ENCODE results near the gene PIP4K2A. TPM values are rescaled to one million over a fixed set of nuclear protein-coding genes. Genes with fewer than 3 reads are reported as not detected.

Gene PIP4K2A
- total RNA-seq, 6 experiments from 2014 or later, result 8.1 to 27.6 (median 12.0) TPM

GRCh38 chr10:22561909-22562308 is 152.5 kb downstream of the PIP4K2A start:
- 100% methylated on average over 5 of the region's 5 CpGs for WGBS (ENCODE audit: insufficient coverage, low coverage, low lambda C conversion rate, missing lambda C conversion rate)
- Histone ChIP-seq H3K9me3 (no peaks in the 10 kb centered on the region), H3K36me3 (peaks cover 0 to 5% (median 0%) of the 10 kb centered on the region in 4 donors), H3K4me1 (no peaks in the 10 kb centered on the region), H3K4me3 (no peak overlapping the region), H3K27me3 (no peaks in the 10 kb centered on the region), H3K27ac (no peak overlapping the region)
- TF ChIP-seq CTCF (IDR thresholded peaks at IDR 0.05) (no peak), POLR2A (IDR thresholded peaks at IDR 0.05) (no peak)
- intact Hi-C loops (cut with DNase I), result no loop called here
- ATAC-seq (no peak), DNase-seq (no peak)

- Histone ChIP-seq H3K36me3 (peaks cover 0 to 4% (median 0%) of the 10 kb centered on the region in 4 donors), H3K27ac (no peak overlapping the region), H3K4me1 (no peaks in the 10 kb centered on the region), H3K4me3 (no peak overlapping the region), H3K9me3 (no peaks in the 10 kb centered on the region), H3K27me3 (no peaks in the 10 kb centered on the region)
- intact Hi-C loops (cut with DNase I), result no loop called here
- TF ChIP-seq CTCF (IDR thresholded peaks at IDR 0.05), result no peak
- no peak for TF ChIP-seq POLR2A (IDR thresholded peaks at IDR 0.05)
- ATAC-seq (no peak), DNase-seq (no peak)
- 89% methylated on average over 6 of the region's 6 CpGs for WGBS (ENCODE audit: insufficient coverage, low coverage, low lambda C conversion rate, missing lambda C conversion rate)
Measured at GRCh38 chr10:22560913-22561239, 153.5 kb downstream of the PIP4K2A start.

- H3K4me3 ChIP-seq, result no peak overlapping the region
- H3K36me3 ChIP-seq, result peaks cover 0 to 4% (median 0%) of the 10 kb centered on the region in 4 donors
- intact Hi-C loops (cut with DNase I), result no loop called here
- no peak for DNase-seq
- no peak for ATAC-seq
- TF ChIP-seq POLR2A (IDR thresholded peaks at IDR 0.05) (no peak), CTCF (IDR thresholded peaks at IDR 0.05) (no peak)
- H3K4me1 ChIP-seq, result no peaks in the 10 kb centered on the region
- no peaks in the 10 kb centered on the region for H3K9me3 ChIP-seq
- no peak overlapping the region for H3K27ac ChIP-seq
- 83% methylated on average over 13 of the region's 17 CpGs for WGBS (ENCODE audit: insufficient coverage, low coverage, low lambda C conversion rate, missing lambda C conversion rate)
- H3K27me3 ChIP-seq, result no peaks in the 10 kb centered on the region
Measured at GRCh38 chr10:22560096-22560912, 154.1 kb downstream of the PIP4K2A start.

- Histone ChIP-seq H3K4me3 (no peak overlapping the region), H3K4me1 (peaks cover 0 to 11% (median 0%) of the 10 kb centered on the region in 4 donors), H3K27ac (no peak overlapping the region), H3K36me3 (no peaks in the 10 kb centered on the region), H3K9me3 (no peaks in the 10 kb centered on the region), H3K27me3 (no peaks in the 10 kb centered on the region)
- no peak for ATAC-seq
- no peak for DNase-seq
- no peak for TF ChIP-seq POLR2A (IDR thresholded peaks at IDR 0.05)
- no peak for TF ChIP-seq CTCF (IDR thresholded peaks at IDR 0.05)
- intact Hi-C loops (cut with DNase I), result no loop called here
- WGBS (ENCODE audit: insufficient coverage, low coverage, low lambda C conversion rate, missing lambda C conversion rate), result 63% methylated on average over 1 of the region's 1 CpG
Measured at GRCh38 chr10:22557321-22557720, 157.1 kb downstream of the PIP4K2A start.
